NCI-H345 (cell line): Measurements from ENCODE around the gene CPNE7.

Experiments
- DNase-seq: peaks from one replicate; lab custom pipeline; 2025; lab: John Stamatoyannopoulos, UW

Gene CPNE7

DNA sequence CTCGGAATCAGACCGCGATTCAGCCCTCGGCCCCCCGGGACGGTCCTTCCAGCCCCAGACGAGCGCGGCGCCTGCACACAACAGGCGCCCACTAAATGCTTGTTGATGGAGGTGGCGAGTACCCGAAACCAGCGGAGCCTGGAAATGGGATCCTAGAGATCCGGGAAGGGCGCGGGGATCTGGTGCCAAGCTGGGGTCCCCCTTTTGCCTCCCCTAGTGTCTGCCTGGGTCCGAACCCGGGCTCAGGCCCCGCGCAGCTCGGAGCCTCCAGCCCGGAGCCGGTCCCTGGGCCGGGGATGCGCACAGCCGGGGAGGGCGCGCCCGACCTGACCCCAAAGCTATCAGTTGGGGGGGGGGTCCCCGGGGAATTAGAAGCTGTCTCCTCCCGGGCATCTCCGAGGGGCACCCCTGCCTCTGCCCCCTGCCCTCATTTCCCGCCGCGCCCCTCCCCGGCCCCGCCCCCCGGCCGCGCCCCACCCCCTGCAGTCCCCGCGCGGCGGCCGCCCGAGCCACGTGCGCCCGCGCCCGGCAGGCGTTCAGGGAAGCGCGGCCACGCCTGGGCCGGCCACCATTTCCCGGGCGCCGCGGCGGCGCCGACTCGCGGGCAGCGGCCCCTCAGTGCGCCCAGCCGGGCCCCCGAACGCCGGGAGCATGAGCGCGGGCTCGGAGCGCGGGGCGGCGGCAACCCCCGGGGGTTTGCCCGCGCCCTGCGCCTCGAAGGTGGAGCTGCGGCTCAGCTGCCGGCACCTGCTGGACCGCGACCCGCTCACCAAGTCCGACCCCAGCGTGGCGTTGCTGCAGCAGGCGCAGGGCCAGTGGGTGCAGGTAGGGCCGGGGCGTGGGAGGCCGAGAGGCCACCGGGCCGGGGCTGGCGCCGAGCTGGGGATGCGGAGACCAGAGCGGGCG is at the start of gene CPNE7:
Gene CPNE7, plus strand, starts transcription at position 512 of the 906 bp plus-strand sequence. Its CDS starts 140 bp downstream, at position 652.
- no peak for DNase-seq

DNA sequence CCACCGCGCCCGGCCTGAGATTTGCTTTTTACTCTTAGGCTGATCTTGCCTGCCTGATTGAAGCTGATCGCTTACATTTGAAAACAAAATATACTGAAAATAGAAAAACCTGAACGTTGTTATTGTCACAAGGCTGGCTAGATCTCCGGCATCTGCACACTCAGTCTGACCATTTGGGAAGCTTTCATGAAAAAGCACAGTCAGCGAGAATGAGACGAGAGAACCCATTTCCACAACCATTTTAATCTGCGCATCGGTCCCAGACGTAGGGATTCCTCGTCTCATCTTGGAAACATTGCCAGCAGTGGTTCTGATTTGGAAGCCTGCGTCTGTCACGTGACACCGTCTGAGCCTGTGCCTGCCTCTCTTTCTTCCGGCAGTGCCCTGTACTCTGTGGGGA is 46.5 kb upstream of the CPNE7 start:
- no peak for DNase-seq

DNA sequence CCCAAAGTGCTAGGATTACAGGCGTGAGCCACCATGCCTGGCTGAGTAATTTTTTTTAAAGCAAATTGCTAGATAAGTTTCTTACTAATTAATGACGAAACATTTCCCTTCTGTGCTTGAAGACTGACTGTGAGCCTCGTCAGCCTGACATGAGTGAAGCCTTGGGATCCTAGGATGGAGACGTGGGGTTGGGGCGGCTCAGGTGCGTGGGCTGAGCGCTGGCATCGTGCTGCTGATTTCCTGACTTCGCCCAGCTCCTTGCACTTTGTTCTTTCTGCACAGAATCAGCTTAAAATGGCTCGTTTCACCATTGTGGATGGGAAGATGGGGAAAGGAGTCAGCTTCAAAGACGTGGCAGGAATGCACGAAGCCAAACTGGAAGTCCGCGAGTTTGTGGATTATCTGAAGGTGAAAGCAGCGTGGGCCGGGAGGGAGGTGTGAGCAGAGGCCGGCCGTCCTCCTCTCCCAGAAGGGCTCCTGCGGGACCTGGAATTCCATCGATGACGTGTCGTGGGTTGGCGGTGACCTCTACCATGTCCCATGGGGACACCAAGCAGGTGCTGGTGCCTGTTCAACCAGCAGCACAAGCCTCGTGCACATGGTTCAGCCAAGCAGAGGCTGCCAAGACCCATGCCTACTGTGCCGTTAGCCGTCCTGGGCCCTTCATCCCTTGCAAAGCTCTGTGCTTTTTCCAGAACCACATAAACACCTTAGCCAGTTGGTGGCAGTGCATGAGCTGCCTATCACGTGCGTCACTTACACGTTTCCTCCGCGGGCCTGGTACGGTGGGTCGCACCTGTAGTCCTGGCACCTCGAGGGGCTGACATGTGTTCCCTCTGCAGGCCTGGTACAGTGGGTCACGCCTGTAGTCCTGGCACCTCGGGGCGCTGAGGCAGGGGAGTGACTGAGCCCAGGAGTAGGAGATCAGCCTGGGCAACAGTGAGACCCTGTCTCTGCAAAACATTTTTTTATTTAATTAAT is 44.9 kb upstream of the CPNE7 start:
- DNase-seq = no peak

GRCh38 chr16:89531821-89532526 is 43.6 kb upstream of the CPNE7 start:
- no peak for DNase-seq

- DNase-seq = no peak
Observed at GRCh38 chr16:89534252-89534756, 41.3 kb upstream of the CPNE7 start.

- no peak for DNase-seq
Observed at GRCh38 chr16:89536371-89536770, 39.2 kb upstream of the CPNE7 start.

- no peak for DNase-seq
Observed at GRCh38 chr16:89536886-89537548, 38.5 kb upstream of the CPNE7 start.

- no peak for DNase-seq
Observed at GRCh38 chr16:89537549-89537925, 38.0 kb upstream of the CPNE7 start.

GRCh38 chr16:89538286-89538685 is 37.3 kb upstream of the CPNE7 start:
- DNase-seq = no peak

- no peak for DNase-seq
Observed at GRCh38 chr16:89540557-89540956, 35.0 kb upstream of the CPNE7 start.

DNA sequence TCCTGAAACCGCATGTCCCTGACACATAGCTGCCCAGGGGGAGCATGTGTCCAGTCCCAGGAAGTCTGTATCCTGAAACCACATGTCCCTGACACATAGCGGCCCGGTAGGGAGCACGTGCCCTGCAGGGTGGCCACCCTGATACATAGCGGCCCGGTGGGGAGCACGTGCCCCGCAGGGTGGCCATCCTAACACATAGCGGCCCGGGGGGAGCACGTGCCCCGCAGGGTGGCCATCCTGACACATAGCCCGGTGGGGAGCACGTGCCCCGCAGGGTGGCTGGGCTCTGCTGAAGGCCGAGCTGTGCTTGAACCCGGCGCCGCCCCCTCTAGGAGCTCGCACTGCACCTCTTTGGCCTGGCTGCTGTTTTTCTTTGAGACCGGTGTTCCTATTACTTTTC is 33.8 kb upstream of the CPNE7 start:
- DNase-seq = no peak

DNA sequence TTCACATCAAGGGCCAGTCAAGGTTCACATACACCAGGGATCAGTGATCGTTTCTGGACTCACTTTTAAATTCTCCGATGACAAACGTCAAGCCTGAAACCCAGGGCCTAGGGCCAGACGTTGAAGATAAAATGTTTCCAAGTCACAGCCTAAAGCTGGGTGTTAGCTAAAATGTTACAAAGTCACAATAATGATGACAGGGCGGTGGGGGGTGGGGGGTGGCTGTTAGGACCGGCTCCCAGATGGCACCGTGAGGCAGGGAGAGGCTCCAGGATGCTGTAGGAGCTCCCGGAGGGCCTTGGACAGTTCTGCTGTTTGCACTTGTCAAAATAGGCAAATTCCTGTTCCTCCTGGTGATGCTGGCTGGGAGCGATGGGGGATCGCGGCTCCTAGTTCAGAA is 31.4 kb upstream of the CPNE7 start:
- DNase-seq = no peak

DNA sequence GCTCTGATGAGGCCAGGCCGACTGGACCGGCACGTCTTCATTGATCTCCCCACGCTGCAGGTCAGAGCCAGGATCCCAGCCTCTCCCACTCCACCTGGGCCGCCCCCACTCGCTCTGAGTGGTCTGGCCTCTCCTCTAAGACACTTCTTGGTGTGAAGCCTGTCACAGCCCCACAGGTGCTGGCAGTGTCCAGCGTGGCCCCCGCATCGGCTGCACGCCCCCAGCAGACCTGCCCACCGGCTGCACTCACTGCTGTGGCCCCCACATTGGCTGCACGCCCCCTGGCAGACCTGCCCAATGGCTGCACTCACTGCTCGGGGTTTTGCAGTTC is 30.9 kb upstream of the CPNE7 start:
- no peak for DNase-seq

GRCh38 chr16:89545044-89545830 is 30.3 kb upstream of the CPNE7 start:
- no peak for DNase-seq

DNA sequence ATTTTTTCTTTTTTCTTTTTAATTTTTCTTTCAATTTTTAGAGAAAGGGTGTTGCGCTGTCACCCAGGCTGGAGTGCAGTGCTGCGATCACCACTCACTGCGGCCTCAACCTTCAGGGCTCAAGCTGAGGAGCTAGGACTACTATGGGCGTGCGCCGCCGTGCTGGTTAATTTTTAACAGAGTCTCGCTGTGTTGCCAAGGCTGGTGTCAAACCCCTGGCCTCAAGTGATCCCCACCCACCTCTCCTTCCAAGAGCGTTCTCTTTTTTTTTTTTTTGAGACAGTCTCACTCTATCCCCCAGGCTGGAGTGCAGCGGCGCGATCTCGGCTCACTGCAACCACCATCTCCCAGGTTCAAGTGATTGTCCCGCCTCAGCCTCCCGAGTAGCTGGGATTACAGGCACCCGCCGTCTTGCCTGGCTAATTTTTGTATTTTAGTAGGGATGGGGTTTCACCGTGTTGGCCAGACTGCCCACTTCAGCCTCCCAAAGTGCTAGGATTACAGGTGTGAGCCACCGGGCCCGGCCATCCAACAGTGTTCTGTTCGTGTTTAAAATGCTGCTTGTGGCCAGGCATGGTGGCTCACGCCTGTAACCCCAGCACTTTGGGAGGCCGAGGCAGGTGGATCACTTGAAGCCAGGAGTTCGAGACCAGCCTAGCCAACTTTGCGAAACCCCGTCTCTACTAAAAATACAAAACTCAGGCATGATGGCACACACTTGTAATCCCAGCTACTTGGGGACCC is 29.6 kb upstream of the CPNE7 start:
- DNase-seq = no peak

GRCh38 chr16:89546781-89547180 is 28.8 kb upstream of the CPNE7 start:
- no peak for DNase-seq

DNA sequence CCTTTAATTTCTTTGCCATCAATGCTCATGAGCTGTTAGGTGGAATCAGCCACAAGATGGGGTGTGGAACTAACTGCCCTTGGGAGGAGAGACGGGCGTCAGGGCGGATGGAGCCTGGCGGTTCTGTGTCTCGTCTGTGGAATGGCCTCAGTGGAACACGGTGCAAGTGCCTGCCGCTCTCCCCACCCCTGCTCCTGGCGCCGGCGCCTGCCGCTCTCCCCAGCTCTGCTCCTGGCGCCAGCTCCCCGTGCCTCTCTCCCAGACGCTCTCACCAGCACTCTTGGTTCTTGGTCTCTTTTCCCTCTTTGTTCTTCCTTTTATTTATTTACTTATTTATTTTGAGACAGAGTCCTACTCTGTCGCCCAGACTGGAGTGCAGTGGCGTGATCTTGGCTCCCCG is 28.3 kb upstream of the CPNE7 start:
- no peak for DNase-seq

- no peak for DNase-seq
Observed at GRCh38 chr16:89547860-89548259, 27.7 kb upstream of the CPNE7 start.

- DNase-seq = no peak
Observed at GRCh38 chr16:89548344-89549006, 27.1 kb upstream of the CPNE7 start.
